A549 (cell line): Measurements from ENCODE around the gene AUTS2.

ENCODE experiments used
- CBX2 ChIP-seq: fragments of 200-600 bp; sonication (generic); IDR thresholded peaks from 2 replicates; pipeline ENCODE4 v1.6.1; 2016; ENCODE audit warnings: low read depth, mild to moderate bottlenecking, borderline replicate concordance
- FOSL2 ChIP-seq, 2 experiments: fragments of 450-650 bp in 1 of 2; fragments of >200 bp in 1 of 2; sonication (Bioruptor Twin) in 1 of 2; formaldehyde crosslinking; IDR thresholded peaks; 2 replicates each; pipeline versions ENCODE4 v1.5.0 to v1.6.1; 2016 to 2020; ENCODE audit warnings: mild to moderate bottlenecking in 1 of 2, moderate library complexity in 1 of 2
- RCOR1 ChIP-seq: fragments of 150-350 bp; IDR thresholded peaks from 2 replicates; pipeline ENCODE4 v1.6.1; 2014; ENCODE audit warnings: antibody characterized with exemption, low read length, low read depth
- RFX5 ChIP-seq: fragments of 450-650 bp; IDR thresholded peaks from 2 replicates; pipeline ENCODE4 v1.7.1; 2014; ENCODE audit warnings: antibody characterized with exemption, mild to moderate bottlenecking, moderate library complexity
- SMC3 ChIP-seq: fragments of >200 bp; sonication (Bioruptor Twin); formaldehyde crosslinking; IDR thresholded peaks from 3 replicates; pipeline ENCODE4 v1.6.1; 2018; ENCODE audit warnings: inconsistent platforms
- TF ChIP-seq, protein P1 (sequence below): fragments of >200 bp; sonication (Bioruptor Twin); formaldehyde crosslinking; IDR thresholded peaks from 3 replicates; pipeline ENCODE4 v1.5.1; 2016

GRCh38 chr7:70578131-70578530, 979.9 kb downstream of the AUTS2 start:
- TF ChIP-seq, protein P1, sequence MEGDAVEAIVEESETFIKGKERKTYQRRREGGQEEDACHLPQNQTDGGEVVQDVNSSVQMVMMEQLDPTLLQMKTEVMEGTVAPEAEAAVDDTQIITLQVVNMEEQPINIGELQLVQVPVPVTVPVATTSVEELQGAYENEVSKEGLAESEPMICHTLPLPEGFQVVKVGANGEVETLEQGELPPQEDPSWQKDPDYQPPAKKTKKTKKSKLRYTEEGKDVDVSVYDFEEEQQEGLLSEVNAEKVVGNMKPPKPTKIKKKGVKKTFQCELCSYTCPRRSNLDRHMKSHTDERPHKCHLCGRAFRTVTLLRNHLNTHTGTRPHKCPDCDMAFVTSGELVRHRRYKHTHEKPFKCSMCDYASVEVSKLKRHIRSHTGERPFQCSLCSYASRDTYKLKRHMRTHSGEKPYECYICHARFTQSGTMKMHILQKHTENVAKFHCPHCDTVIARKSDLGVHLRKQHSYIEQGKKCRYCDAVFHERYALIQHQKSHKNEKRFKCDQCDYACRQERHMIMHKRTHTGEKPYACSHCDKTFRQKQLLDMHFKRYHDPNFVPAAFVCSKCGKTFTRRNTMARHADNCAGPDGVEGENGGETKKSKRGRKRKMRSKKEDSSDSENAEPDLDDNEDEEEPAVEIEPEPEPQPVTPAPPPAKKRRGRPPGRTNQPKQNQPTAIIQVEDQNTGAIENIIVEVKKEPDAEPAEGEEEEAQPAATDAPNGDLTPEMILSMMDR = no peak
- TF ChIP-seq RCOR1 = no peak
- no peak for TF ChIP-seq SMC3
- TF ChIP-seq RFX5 = no peak
- no peak for TF ChIP-seq CBX2
- TF ChIP-seq FOSL2 (IDR thresholded peaks at IDR 0.05) = no peak
- no peak for TF ChIP-seq FOSL2 (CRISPR knock-in tag; IDR thresholded peaks at IDR 0.05)
